ENCODE results near the gene PACS2. TPM values are rescaled to one million over a fixed set of nuclear protein-coding genes. Genes with fewer than 3 reads are reported as not detected.
"Not testable (repeated sequence)": the region's sequence is repeated elsewhere in the genome, so short reads cannot be mapped to it uniquely, and the experiment has no call there.

PACS2 gene
- 63.6 and 74.0 TPM in 2 replicates for total RNA-seq

- peak; percentile 91 for DNase-seq
Measured at GRCh38 chr14:105314287-105315200, at the start of gene PACS2. Gene PACS2, plus strand, starts transcription at chr14:105314748. Its CDS starts 171 bp downstream, at chr14:105314919.

- DNase-seq = no peak
Measured at GRCh38 chr14:105267820-105268548, 46.6 kb upstream of the PACS2 start.

- DNase-seq = no peak
Measured at GRCh38 chr14:105268736-105269354, 45.7 kb upstream of the PACS2 start.

- no peak for DNase-seq
Measured at GRCh38 chr14:105269405-105269804, 45.1 kb upstream of the PACS2 start.

- no peak for DNase-seq
Measured at GRCh38 chr14:105271224-105271890, 43.2 kb upstream of the PACS2 start.

- no peak for DNase-seq
Measured at GRCh38 chr14:105272623-105273022, 41.9 kb upstream of the PACS2 start.

- DNase-seq = no peak
Measured at GRCh38 chr14:105273062-105273461, 41.5 kb upstream of the PACS2 start.

GRCh38 chr14:105274637-105275036 lies 39.9 kb upstream of the PACS2 start:
- no peak for DNase-seq

- DNase-seq = no peak
Measured at GRCh38 chr14:105275267-105275946, 39.1 kb upstream of the PACS2 start.

- not testable (repeated sequence) for DNase-seq
Measured at GRCh38 chr14:105277448-105277847, 37.1 kb upstream of the PACS2 start.

GRCh38 chr14:105279642-105280361 lies 34.7 kb upstream of the PACS2 start:
- DNase-seq = no peak

GRCh38 chr14:105280525-105280924 lies 34.0 kb upstream of the PACS2 start:
- no peak for DNase-seq

- peak; percentile 84 for DNase-seq
Measured at GRCh38 chr14:105281371-105282097, 33.0 kb upstream of the PACS2 start.

GRCh38 chr14:105282098-105282725 lies 32.3 kb upstream of the PACS2 start:
- DNase-seq = no peak

- no peak for DNase-seq
Measured at GRCh38 chr14:105283028-105283427, 31.5 kb upstream of the PACS2 start.

- peak; percentile 62 for DNase-seq
Measured at GRCh38 chr14:105283899-105284298, 30.6 kb upstream of the PACS2 start.

- DNase-seq = no peak
Measured at GRCh38 chr14:105285174-105285573, 29.4 kb upstream of the PACS2 start.

- no peak for DNase-seq
Measured at GRCh38 chr14:105286759-105287144, 27.8 kb upstream of the PACS2 start.

- DNase-seq = no peak
Measured at GRCh38 chr14:105287249-105288102, 27.1 kb upstream of the PACS2 start.
